H1 (cell line): ENCODE data around the gene ARHGAP10. TPM values are rescaled to one million over a fixed set of nuclear protein-coding genes. Genes with fewer than 3 reads are reported as not detected.

ENCODE experiments used
- CTCF ChIA-PET: fragments of 300-600 bp; sonication (Branson Sonifier 250); formaldehyde crosslinking; loops from one replicate; lab custom pipeline; 2021; ENCODE audit not compliant: partially characterized antibody; lab: Charles Lee
- POLR2A ChIA-PET: fragments of 300-600 bp; sonication (Branson Sonifier 250); formaldehyde crosslinking; loops from one replicate; lab custom pipeline; 2021; ENCODE audit warnings: inconsistent platforms; ENCODE audit not compliant: partially characterized antibody; lab: Charles Lee
- DNase-seq, 2 experiments: peaks; one replicate each; pipeline versions ENCODE4 v3.0.0 to v3.0.0-alpha.2; 2010 to 2022; ENCODE audit warnings: low spot score in 2 of 2, low read depth in 1 of 2, mixed read lengths in 1 of 2
- FAIRE-seq: peaks from 2 replicates; lab custom pipeline; 2011; peaks lifted over from hg19 to GRCh38; lab: Jason Lieb, UNC
- H2AFZ ChIP-seq: 2 replicates; pipeline ENCODE4 v1.8.1; 2012; ENCODE audit warnings: low read length, inconsistent platforms
- H2AK5ac ChIP-seq: 2 replicates; pipeline ENCODE4 v1.6.1; 2013; ENCODE audit warnings: low read depth, low read length
- H2BK120ac ChIP-seq: replicated peaks from 2 replicates; pipeline ENCODE3; 2013; ENCODE audit warnings: low read depth, low read length, inconsistent platforms
- H2BK12ac ChIP-seq: 2 replicates; pipeline ENCODE4 v1.6.1; 2013; ENCODE audit warnings: low read depth, low read length
- H2BK15ac ChIP-seq: 2 replicates; pipeline ENCODE4 v1.6.1; 2013; ENCODE audit warnings: low read length
- H2BK20ac ChIP-seq: 2 replicates; pipeline ENCODE4 v1.6.1; 2013; ENCODE audit warnings: low read length
- H2BK5ac ChIP-seq: 2 replicates; pipeline ENCODE4 v1.6.1; 2013; ENCODE audit warnings: low read depth, low read length
- H3K14ac ChIP-seq: 2 replicates; pipeline ENCODE4 v1.6.1; 2013; ENCODE audit warnings: inconsistent platforms; ENCODE audit not compliant: insufficient read length
- H3K18ac ChIP-seq: 2 replicates; pipeline ENCODE4 v1.6.1; 2013; ENCODE audit warnings: low read length; ENCODE audit errors: extremely low read depth
- H3K23ac ChIP-seq: 2 replicates; pipeline ENCODE4 v1.6.1; 2013; ENCODE audit warnings: inconsistent platforms; ENCODE audit not compliant: insufficient read length
- H3K23me2 ChIP-seq: 2 replicates; pipeline ENCODE4 v1.6.1; 2013; ENCODE audit warnings: low read depth, low read length
- H3K27ac ChIP-seq: 2 replicates; pipeline ENCODE4 v1.6.1; 2011; ENCODE audit warnings: low read depth, low read length, inconsistent platforms
- H3K27me3 ChIP-seq, 4 experiments: replicated peaks in 1 of 4; 1 replicate in 1 of 4; 2 replicates in 3 of 4; pipeline versions ENCODE4 v1.6.1 to v1.8.1; 2011 to 2013; ENCODE audit warnings: low read length in 3 of 4, mild to moderate bottlenecking in 3 of 4, inconsistent platforms in 2 of 4, mixed read lengths in 2 of 4, moderate library complexity in 1 of 4; ENCODE audit not compliant: control insufficient read depth in 3 of 4, insufficient read depth in 3 of 4; ENCODE audit errors: extremely low read depth in 1 of 4
- H3K36me3 ChIP-seq, 4 experiments: 2 replicates each; pipeline versions ENCODE4 v1.6.1 to v1.8.1; 2011 to 2013; ENCODE audit warnings: mild to moderate bottlenecking in 4 of 4, low read length in 3 of 4, moderate library complexity in 2 of 4, control low read depth in 1 of 4, inconsistent platforms in 1 of 4; ENCODE audit not compliant: insufficient read depth in 4 of 4, control insufficient read depth in 2 of 4
- H3K4ac ChIP-seq: replicated peaks from 2 replicates; pipeline ENCODE3; 2013; ENCODE audit warnings: low read length, low read depth, mixed read lengths, inconsistent platforms; ENCODE audit not compliant: insufficient read length
- H3K4me1 ChIP-seq, 4 experiments: replicated peaks in 1 of 4; 1 replicate in 1 of 4; 2 replicates in 3 of 4; pipeline versions ENCODE4 v1.6.1 to v1.8.1; 2011 to 2013; ENCODE audit warnings: low read length in 3 of 4, inconsistent platforms in 2 of 4, mixed read lengths in 1 of 4; ENCODE audit not compliant: insufficient read depth in 4 of 4, control insufficient read depth in 3 of 4
- H3K4me2 ChIP-seq, 2 experiments: 2 replicates each; pipeline versions ENCODE4 v1.6.1 to v1.8.1; 2011 to 2013; ENCODE audit warnings: low read depth in 2 of 2, low read length in 2 of 2, control low read depth in 1 of 2, inconsistent platforms in 1 of 2, mild to moderate bottlenecking in 1 of 2; ENCODE audit not compliant: insufficient read depth in 1 of 2
- H3K4me3 ChIP-seq, 4 experiments: fragments of 200-600, 300-600 bp in 1 of 4; sonication (generic), shearing (Covaris generic), sonication (Bioruptor Twin) in 1 of 4; 2 replicates each; pipeline versions ENCODE4 v1.5.1 to v1.8.1; 2011 to 2016; ENCODE audit warnings: low read length in 4 of 4, low read depth in 3 of 4, control low read depth in 2 of 4, inconsistent platforms in 2 of 4, mild to moderate bottlenecking in 2 of 4, mixed read lengths in 1 of 4, moderate library complexity in 1 of 4; ENCODE audit not compliant: insufficient read depth in 2 of 4; ENCODE audit errors: extremely low read depth in 1 of 4
- H3K56ac ChIP-seq: replicated peaks from 2 replicates; pipeline ENCODE3; 2013; ENCODE audit warnings: low read depth, mild to moderate bottlenecking, mixed read lengths, low read length, inconsistent platforms; ENCODE audit not compliant: insufficient read length
- H3K79me1 ChIP-seq: 2 replicates; pipeline ENCODE4 v1.6.1; 2013; ENCODE audit warnings: low read depth, low read length, control low read depth
- H3K79me2 ChIP-seq, 2 experiments: 2 replicates each; pipeline versions ENCODE4 v1.6.1 to v1.8.1; 2012 to 2013; ENCODE audit warnings: low read length in 2 of 2, mild to moderate bottlenecking in 2 of 2, inconsistent platforms in 1 of 2; ENCODE audit not compliant: insufficient read depth in 2 of 2, control insufficient read depth in 1 of 2
- H3K9ac ChIP-seq, 4 experiments: replicated peaks in 1 of 4; 1 replicate in 1 of 4; 2 replicates in 3 of 4; pipeline versions ENCODE4 v1.6.1 to v1.8.1; 2011 to 2013; ENCODE audit warnings: low read depth in 3 of 4, low read length in 3 of 4, control low read depth in 2 of 4, mild to moderate bottlenecking in 2 of 4, moderate library complexity in 2 of 4, inconsistent platforms in 1 of 4; ENCODE audit errors: extremely low read depth in 1 of 4
- H3K9me3 ChIP-seq, 2 experiments: 2 replicates each; pipeline versions ENCODE4 v1.6.1 to v1.8.1; 2012 to 2013; ENCODE audit warnings: mild to moderate bottlenecking in 2 of 2, moderate library complexity in 2 of 2, control low read depth in 1 of 2, inconsistent platforms in 1 of 2, low read depth in 1 of 2, low read length in 1 of 2, mixed read lengths in 1 of 2; ENCODE audit not compliant: insufficient read depth in 2 of 2
- H4K20me1 ChIP-seq, 2 experiments: replicated peaks in 1 of 2; 2 replicates each; pipeline versions ENCODE3 to v1.8.1; 2011 to 2013; ENCODE audit warnings: inconsistent platforms in 2 of 2, low read length in 2 of 2, mild to moderate bottlenecking in 1 of 2; ENCODE audit not compliant: insufficient read depth in 2 of 2, control insufficient read depth in 1 of 2
- H4K5ac ChIP-seq: 2 replicates; pipeline ENCODE4 v1.6.1; 2013; ENCODE audit warnings: low read length, low read depth, mixed read lengths, inconsistent platforms; ENCODE audit not compliant: insufficient read length
- H4K8ac ChIP-seq: 2 replicates; pipeline ENCODE4 v1.8.0; 2013; ENCODE audit warnings: mild to moderate bottlenecking, moderate library complexity, low read length, inconsistent platforms; ENCODE audit not compliant: insufficient read depth; ENCODE audit errors: extremely low read depth
- H4K91ac ChIP-seq: replicated peaks from 2 replicates; pipeline ENCODE3; 2013; ENCODE audit warnings: low read length, mixed read lengths, inconsistent platforms; ENCODE audit not compliant: insufficient read length
- POLR2A ChIP-seq, 2 experiments: IDR thresholded peaks; 1 replicate in 1 of 2; 2 replicates in 1 of 2; pipeline ENCODE4 v1.6.1; 2011; ENCODE audit warnings: low read depth in 2 of 2, low read length in 2 of 2, mild to moderate bottlenecking in 2 of 2; ENCODE audit errors: control extremely low read depth in 1 of 2
- POU5F1 ChIP-seq: IDR thresholded peaks from 2 replicates; pipeline ENCODE4 v1.6.1; 2011; ENCODE audit warnings: low read depth, mild to moderate bottlenecking, low read length, moderate library complexity
- SIX5 ChIP-seq: IDR thresholded peaks from 2 replicates; pipeline ENCODE4 v1.6.1; 2011; ENCODE audit warnings: mild to moderate bottlenecking, low read depth, low read length
- TEAD4 ChIP-seq: IDR thresholded peaks from 2 replicates; pipeline ENCODE4 v1.6.1; 2012; ENCODE audit warnings: low read depth, low read length, inconsistent platforms, mixed read lengths
- YY1 ChIP-seq: IDR thresholded peaks from 2 replicates; pipeline ENCODE4 v1.6.1; 2011; ENCODE audit warnings: low read depth, mild to moderate bottlenecking, low read length
- WGBS, 2 experiments: shearing (Covaris generic) in 1 of 2; methylation state at CpG; one replicate each; pipeline versions ENCODE4 v1.1.6 to v1.1.7; 2013 to 2015; ENCODE audit warnings: low lambda C conversion rate in 2 of 2, mixed read lengths in 2 of 2, inconsistent platforms in 1 of 2, low coverage in 1 of 2, missing lambda C conversion rate in 1 of 2; ENCODE audit not compliant: insufficient replicate concordance in 2 of 2, insufficient coverage in 1 of 2, insufficient read length in 1 of 2; ENCODE audit errors: extremely low coverage in 1 of 2, missing lambda C conversion rate in 1 of 2; 5-methylcytosine and 5-hydroxymethylcytosine counted together
- polyA plus RNA-seq, 7 experiments: library from polyadenylated mRNA; depleted of rRNA in 3 of 7; stranded (reverse) in 5 of 7; unstranded in 2 of 7; fragments of >200 nt in 5 of 7; fragments of 200-250 nt in 2 of 7; gene quantifications; 1 replicate in 5 of 7; 2 replicates in 1 of 7; 4 replicates in 1 of 7; pipeline versions ENCODE4 v1.2.1 to v1.2.3, GENCODE V29; 2011 to 2013; ENCODE audit warnings: missing spikeins in 2 of 7, mixed read lengths in 2 of 7
- total RNA-seq: library from RNA; stranded (reverse); fragmentation: NEBNext Ultra II Directional; extraction: Animal tissue kit (Norgen Biotek cat#: 25700); gene quantifications from 2 replicates; pipeline ENCODE4 v1.2.1, GENCODE V29; 2021

Gene ARHGAP10
- total and polyA plus RNA-seq, 2 of the 8 experiments (the other 6 are each of a cell fraction or from before 2014, with no cell fraction given): 3.7 to 6.1 TPM

- Histone ChIP-seq H2BK20ac (no peak overlapping the region), H2AFZ (no peak overlapping the region), H2AK5ac (no peak overlapping the region), H4K91ac (no peak overlapping the region), H4K5ac (no peak overlapping the region), H3K4me3 (no peak overlapping the region), H2BK5ac (no peak overlapping the region), H4K8ac (no peak overlapping the region), H3K4me1 (no peaks in the 10 kb centered on the region), H2BK120ac (no peak overlapping the region), H3K27ac (no peak overlapping the region), H3K18ac (no peak overlapping the region), H3K9me3 (no peaks in the 10 kb centered on the region), H3K23me2 (no peaks in the 10 kb centered on the region), H3K9ac (no peak overlapping the region), H3K79me2 (no peaks in the 10 kb centered on the region; a peak in 1 of 4 replicates), H3K27me3 (no peaks in the 10 kb centered on the region), H4K20me1 (peaks cover 0 to 2% of the 10 kb centered on the region in 2 experiments), H3K4me2 (no peak overlapping the region), H2BK15ac (no peak overlapping the region), H2BK12ac (no peak overlapping the region), H3K56ac (no peak overlapping the region), H3K14ac (no peak overlapping the region), H3K36me3 (no peaks in the 10 kb centered on the region), H3K79me1 (no peaks in the 10 kb centered on the region; the same call in 1 of the 2 replicates), H3K23ac (no peak overlapping the region), H3K4ac (no peak overlapping the region)
- CTCF ChIA-PET: interaction anchor here (1.0 to 1.3 kb wide), 2 partner anchors 71 to 259 kb away, joined by 3 to 4 read pairs; no protein-coding TSS in a partner anchor
- FAIRE-seq: no peak
- DNase-seq: no peak
- WGBS, 2 experiments: 84% methylated on average over 5 of the region's 5 CpGs; no CpG with 5 or more reads in 1 of the 2 experiments
- POLR2A ChIA-PET: no interaction called here
- no peak for TF ChIP-seq TEAD4
- TF ChIP-seq SIX5: no peak
- TF ChIP-seq POLR2A (IDR thresholded peaks at IDR 0.05; ENCODE audit: control extremely low read depth in 1 of 2, low read depth in 2 of 2, low read length in 2 of 2): no peak
- TF ChIP-seq POU5F1: no peak
- no peak for TF ChIP-seq YY1
These were observed 40.6 kb downstream of the ARHGAP10 start for GRCh38 chr4:147772459-147772969.
